ENCODE measurements around the gene LGI4. TPM values are rescaled to one million over a fixed set of nuclear protein-coding genes. Genes with fewer than 3 reads are reported as not detected.

Gene LGI4
- polyA plus RNA-seq, 2 of the 4 experiments (the other 2 are of a cell fraction) = 0.06 to 0.09 TPM

DNA sequence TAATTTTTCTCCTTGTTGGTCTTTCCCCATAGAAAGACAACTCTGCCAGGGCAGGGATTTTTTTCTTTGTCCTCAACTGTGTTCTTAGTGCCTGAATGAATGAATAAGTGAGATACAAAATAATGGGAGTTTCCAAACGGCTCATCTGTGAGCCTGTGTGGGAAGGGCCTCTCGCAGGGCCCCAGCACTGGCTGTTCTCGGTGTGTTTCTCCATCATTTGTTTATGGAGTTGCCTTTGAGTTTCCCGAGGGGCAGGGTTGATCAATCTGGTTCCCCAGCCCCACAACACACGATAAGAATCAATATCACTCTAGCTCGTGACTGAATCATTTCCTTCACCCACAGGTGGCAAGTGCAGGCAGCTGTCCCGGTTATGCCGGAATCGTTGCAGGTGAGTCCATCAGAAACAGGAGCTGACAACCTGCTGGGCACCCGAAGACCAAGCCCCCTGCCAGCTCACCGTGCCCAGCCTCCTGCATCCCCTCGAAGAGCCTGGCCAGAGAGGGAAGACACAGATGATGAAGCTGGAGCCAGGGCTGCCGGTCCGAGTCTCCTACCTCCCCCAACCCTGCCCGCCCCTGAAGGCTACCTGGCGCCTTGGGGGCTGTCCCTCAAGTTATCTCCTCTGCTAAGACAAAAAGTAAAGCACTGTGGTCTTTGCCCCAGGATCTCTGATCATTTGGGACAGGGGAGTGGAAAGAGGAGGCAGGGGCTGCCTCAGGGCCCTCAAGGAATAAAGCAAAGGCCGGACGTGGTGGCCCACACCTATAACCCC is 34.5 kb upstream of the LGI4 start:
- no peak for DNase-seq (ENCODE audit: low read depth in 1 of 2, low spot score in 1 of 2)
- Histone ChIP-seq H3K9me3 (peaks cover 25% of the 10 kb centered on the region), H3K4me2 (no peak overlapping the region), H3K27ac (no peak overlapping the region), H3K4me1 (0 out of 3 replicates have a peak, but pooled peaks cover 3% of the 10 kb centered on the region), H3K4me3 (no peak overlapping the region)
- POLR2A ChIA-PET = no interaction called here
- no peak for TF ChIP-seq HOXB5 (CRISPR knock-in tag; IDR thresholded peaks at IDR 0.05)
- no peak for TF ChIP-seq CEBPB (IDR thresholded peaks at IDR 0.05)
- TF ChIP-seq SMC3 (IDR thresholded peaks at IDR 0.05) = no peak
- TF ChIP-seq, protein P1, sequence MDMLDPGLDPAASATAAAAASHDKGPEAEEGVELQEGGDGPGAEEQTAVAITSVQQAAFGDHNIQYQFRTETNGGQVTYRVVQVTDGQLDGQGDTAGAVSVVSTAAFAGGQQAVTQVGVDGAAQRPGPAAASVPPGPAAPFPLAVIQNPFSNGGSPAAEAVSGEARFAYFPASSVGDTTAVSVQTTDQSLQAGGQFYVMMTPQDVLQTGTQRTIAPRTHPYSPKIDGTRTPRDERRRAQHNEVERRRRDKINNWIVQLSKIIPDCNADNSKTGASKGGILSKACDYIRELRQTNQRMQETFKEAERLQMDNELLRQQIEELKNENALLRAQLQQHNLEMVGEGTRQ (IDR thresholded peaks at IDR 0.05) = no peak
- no peak for TF ChIP-seq CHD4 (IDR thresholded peaks at IDR 0.05; ENCODE audit: borderline replicate concordance)
- no peak for TF ChIP-seq CBX2 (IDR thresholded peaks at IDR 0.05; ENCODE audit: borderline replicate concordance, low read depth)
- no peak for TF ChIP-seq MYC (IDR thresholded peaks at IDR 0.05; ENCODE audit: borderline replicate concordance, low read length)
- no peak for TF ChIP-seq MAX (IDR thresholded peaks at IDR 0.05)
- no peak for TF ChIP-seq TP53 (CRISPR knock-in tag; IDR thresholded peaks at IDR 0.05)
- no peak for TF ChIP-seq NFE2L2 (conservative IDR thresholded peaks at IDR 0.05; ENCODE audit: low read length)
- TF ChIP-seq POLR2A (IDR thresholded peaks at IDR 0.05; ENCODE audit: low read length) = no peak
- TF ChIP-seq PHF8 (IDR thresholded peaks at IDR 0.05; ENCODE audit: borderline replicate concordance, low read depth) = no peak
- WGBS (ENCODE audit: missing lambda C conversion rate) = 82% methylated on average over 18 of the region's 18 CpGs
- CTCF ChIA-PET = interaction anchor here (0.5 to 2.4 kb wide), 7 partner anchors 9 to 55 kb away, joined by 3 to 13 read pairs (median 4); partner anchors contain the start of genes FXYD5 and LGI4
- FAIRE-seq = no peak
- no peak for ATAC-seq

DNA sequence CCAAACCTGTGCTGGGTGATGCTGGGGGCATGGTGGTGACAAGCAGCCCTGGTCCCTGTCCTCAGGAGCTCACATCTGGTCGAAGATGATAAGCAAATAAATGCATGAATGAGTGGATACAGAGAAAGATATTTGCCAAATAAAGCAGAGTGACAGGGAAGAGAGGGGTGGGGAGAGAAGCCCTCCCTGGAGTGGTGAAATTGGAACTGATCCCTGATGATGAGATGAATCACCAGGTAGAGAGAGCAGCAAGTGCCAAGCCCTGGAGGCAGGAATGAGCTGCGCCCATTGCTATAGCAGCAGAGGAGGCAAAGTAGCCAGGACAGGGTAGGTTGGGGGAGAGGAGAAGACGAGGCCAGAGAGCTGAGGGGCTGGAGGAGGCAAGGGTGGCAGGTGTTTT is 33.3 kb upstream of the LGI4 start:
- POLR2A ChIA-PET = no interaction called here
- H3K9me3 ChIP-seq = peaks cover 36% of the 10 kb centered on the region
- H3K4me3 ChIP-seq = no peak overlapping the region
- CTCF ChIA-PET = interaction anchor here (0.7 to 2.4 kb wide), 6 partner anchors 10 to 517 kb away, joined by 3 to 13 read pairs (median 4); no protein-coding TSS in a partner anchor
- H3K27ac ChIP-seq = no peak overlapping the region
- FAIRE-seq = no peak
- peak in 1 of 2 experiments; percentile 19; a peak in 2 of 6 replicates for ATAC-seq
- 0 out of 3 replicates have a peak, but pooled peaks cover 3% of the 10 kb centered on the region for H3K4me1 ChIP-seq
- no peak overlapping the region for H3K4me2 ChIP-seq
- DNase-seq (ENCODE audit: low read depth in 1 of 2, low spot score in 1 of 2) = no peak
- 64% methylated on average over 3 of the region's 3 CpGs for WGBS (ENCODE audit: missing lambda C conversion rate)
- TF ChIP-seq FOXS1 (CRISPR knock-in tag; IDR thresholded peaks at IDR 0.05) = no peak
- no peak for TF ChIP-seq EHMT2 (IDR thresholded peaks at IDR 0.05; ENCODE audit: low read depth)
- no peak for TF ChIP-seq PBX3 (IDR thresholded peaks at IDR 0.05)
- no peak for TF ChIP-seq RNF2 (IDR thresholded peaks at IDR 0.05; ENCODE audit: borderline replicate concordance, low read depth)
- TF ChIP-seq FOSL2 (IDR thresholded peaks at IDR 0.05) = no peak
- TF ChIP-seq FOSL2 (CRISPR knock-in tag; IDR thresholded peaks at IDR 0.05) = no peak
- TF ChIP-seq NR3C1 (IDR thresholded peaks at IDR 0.05) = no peak
- TF ChIP-seq ZSCAN20 (CRISPR knock-in tag; IDR thresholded peaks at IDR 0.05) = no peak
- TF ChIP-seq, protein P1 (IDR thresholded peaks at IDR 0.05) = no peak
- no peak for TF ChIP-seq CTCF (IDR thresholded peaks at IDR 0.05)
- TF ChIP-seq KDM1A (IDR thresholded peaks at IDR 0.05; ENCODE audit: low read depth) = no peak
- TF ChIP-seq HOXA7 (CRISPR knock-in tag; IDR thresholded peaks at IDR 0.05) = no peak
- TF ChIP-seq SMC3 (IDR thresholded peaks at IDR 0.05) = no peak
- TF ChIP-seq JUN (IDR thresholded peaks at IDR 0.05) = no peak
- TF ChIP-seq EP300 (IDR thresholded peaks at IDR 0.05) = no peak
- TF ChIP-seq, protein P2, sequence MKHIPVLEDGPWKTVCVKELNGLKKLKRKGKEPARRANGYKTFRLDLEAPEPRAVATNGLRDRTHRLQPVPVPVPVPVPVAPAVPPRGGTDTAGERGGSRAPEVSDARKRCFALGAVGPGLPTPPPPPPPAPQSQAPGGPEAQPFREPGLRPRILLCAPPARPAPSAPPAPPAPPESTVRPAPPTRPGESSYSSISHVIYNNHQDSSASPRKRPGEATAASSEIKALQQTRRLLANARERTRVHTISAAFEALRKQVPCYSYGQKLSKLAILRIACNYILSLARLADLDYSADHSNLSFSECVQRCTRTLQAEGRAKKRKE (CRISPR knock-in tag; IDR thresholded peaks at IDR 0.05; ENCODE audit: low read depth) = no peak
- TF ChIP-seq, protein P3, sequence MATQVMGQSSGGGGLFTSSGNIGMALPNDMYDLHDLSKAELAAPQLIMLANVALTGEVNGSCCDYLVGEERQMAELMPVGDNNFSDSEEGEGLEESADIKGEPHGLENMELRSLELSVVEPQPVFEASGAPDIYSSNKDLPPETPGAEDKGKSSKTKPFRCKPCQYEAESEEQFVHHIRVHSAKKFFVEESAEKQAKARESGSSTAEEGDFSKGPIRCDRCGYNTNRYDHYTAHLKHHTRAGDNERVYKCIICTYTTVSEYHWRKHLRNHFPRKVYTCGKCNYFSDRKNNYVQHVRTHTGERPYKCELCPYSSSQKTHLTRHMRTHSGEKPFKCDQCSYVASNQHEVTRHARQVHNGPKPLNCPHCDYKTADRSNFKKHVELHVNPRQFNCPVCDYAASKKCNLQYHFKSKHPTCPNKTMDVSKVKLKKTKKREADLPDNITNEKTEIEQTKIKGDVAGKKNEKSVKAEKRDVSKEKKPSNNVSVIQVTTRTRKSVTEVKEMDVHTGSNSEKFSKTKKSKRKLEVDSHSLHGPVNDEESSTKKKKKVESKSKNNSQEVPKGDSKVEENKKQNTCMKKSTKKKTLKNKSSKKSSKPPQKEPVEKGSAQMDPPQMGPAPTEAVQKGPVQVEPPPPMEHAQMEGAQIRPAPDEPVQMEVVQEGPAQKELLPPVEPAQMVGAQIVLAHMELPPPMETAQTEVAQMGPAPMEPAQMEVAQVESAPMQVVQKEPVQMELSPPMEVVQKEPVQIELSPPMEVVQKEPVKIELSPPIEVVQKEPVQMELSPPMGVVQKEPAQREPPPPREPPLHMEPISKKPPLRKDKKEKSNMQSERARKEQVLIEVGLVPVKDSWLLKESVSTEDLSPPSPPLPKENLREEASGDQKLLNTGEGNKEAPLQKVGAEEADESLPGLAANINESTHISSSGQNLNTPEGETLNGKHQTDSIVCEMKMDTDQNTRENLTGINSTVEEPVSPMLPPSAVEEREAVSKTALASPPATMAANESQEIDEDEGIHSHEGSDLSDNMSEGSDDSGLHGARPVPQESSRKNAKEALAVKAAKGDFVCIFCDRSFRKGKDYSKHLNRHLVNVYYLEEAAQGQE (IDR thresholded peaks at IDR 0.05) = no peak

Measured in A549 (cell line).